HEK293 (cell line): ENCODE measurements around the gene NUMB.

ENCODE experiments used
- CTCF ChIA-PET: fragments of 350-600 bp; formaldehyde crosslinking; extraction: SDS; loops from one replicate; lab custom pipeline; 2021; ENCODE audit warnings: antibody characterized with exemption; lab: Yijun Ruan, JAX
- POLR2A ChIA-PET: fragments of 300-600 bp; formaldehyde crosslinking; extraction: SDS; loops from one replicate; lab custom pipeline; 2020; ENCODE audit warnings: antibody characterized with exemption, inconsistent platforms; lab: Yijun Ruan, JAX
- H3K27ac ChIP-seq: fragments of 200-500 bp; sonication (Bioruptor generic); 2 replicates; pipeline ENCODE4 v1.5.1; 2014; ENCODE audit warnings: low read depth, low read length, control low read depth, inconsistent platforms; ENCODE audit errors: extremely low read depth
- H3K36me3 ChIP-seq, 2 experiments: fragments of 200-500 bp in 1 of 2; sonication (Bioruptor generic) in 1 of 2; 1 replicate in 1 of 2; 2 replicates in 1 of 2; pipeline ENCODE4 v1.5.1; 2014 to 2017; ENCODE audit warnings: inconsistent platforms in 2 of 2, low read length in 2 of 2; ENCODE audit not compliant: control insufficient read depth in 2 of 2, insufficient read depth in 1 of 2
- H3K4me1 ChIP-seq: fragments of 200-500 bp; sonication (Bioruptor generic); 2 replicates; pipeline ENCODE4 v1.5.1; 2014; ENCODE audit warnings: mild to moderate bottlenecking, low read length, inconsistent platforms; ENCODE audit not compliant: control insufficient read depth, insufficient read depth
- H3K4me3 ChIP-seq: 2 replicates; pipeline ENCODE4 v1.5.1; 2011; ENCODE audit warnings: low read depth, mild to moderate bottlenecking, control low read depth, low read length, moderate library complexity
- H3K9me3 ChIP-seq: fragments of 200-500 bp; sonication (Bioruptor generic); 2 replicates; pipeline ENCODE4 v1.5.1; 2014; ENCODE audit warnings: low read depth, low read length, inconsistent platforms; ENCODE audit not compliant: control insufficient read depth, insufficient read depth
- AEBP2 ChIP-seq: fragments of 450-650 bp; formaldehyde crosslinking; IDR thresholded peaks from 2 replicates; pipeline ENCODE4 v1.5.1; 2016; ENCODE audit warnings: missing biosample characterization, missing genetic modification characterization, borderline replicate concordance
- ATF2 ChIP-seq: fragments of 450-650 bp; formaldehyde crosslinking; IDR thresholded peaks from 2 replicates; pipeline ENCODE4 v1.5.1; 2016; ENCODE audit warnings: missing biosample characterization, missing genetic modification characterization, low read depth
- FEZF1 ChIP-seq: fragments of 450-650 bp; formaldehyde crosslinking; IDR thresholded peaks from 2 replicates; pipeline ENCODE4 v1.5.1; 2016; ENCODE audit warnings: missing biosample characterization, missing genetic modification characterization
- HOXC10 ChIP-seq: sonication (generic); formaldehyde crosslinking; IDR thresholded peaks from 2 replicates; pipeline ENCODE4 v1.8.1; 2023; ENCODE audit warnings: mild to moderate bottlenecking, missing genetic modification reagents
- HOXD13 ChIP-seq: sonication (generic); formaldehyde crosslinking; IDR thresholded peaks from 2 replicates; pipeline ENCODE4 v1.8.0; 2022; ENCODE audit warnings: missing genetic modification reagents, borderline replicate concordance
- KLF1 ChIP-seq: fragments of 450-650 bp; formaldehyde crosslinking; IDR thresholded peaks from 2 replicates; pipeline ENCODE4 v1.5.1; 2016; ENCODE audit warnings: missing biosample characterization, missing genetic modification characterization
- OSR2 ChIP-seq: fragments of 450-650 bp; formaldehyde crosslinking; IDR thresholded peaks from 2 replicates; pipeline ENCODE4 v1.5.1; 2016; ENCODE audit warnings: missing biosample characterization, missing genetic modification characterization
- SALL2 ChIP-seq: fragments of 450-650 bp; formaldehyde crosslinking; IDR thresholded peaks from 2 replicates; pipeline ENCODE4 v1.5.0; 2017; ENCODE audit warnings: missing biosample characterization, mild to moderate bottlenecking, missing genetic modification characterization, borderline replicate concordance
- SCRT1 ChIP-seq: fragments of 450-650 bp; formaldehyde crosslinking; IDR thresholded peaks from 2 replicates; pipeline ENCODE4 v1.5.1; 2016; ENCODE audit warnings: missing biosample characterization, missing genetic modification characterization, borderline replicate concordance
- ZFP3 ChIP-seq: fragments of 450-650 bp; formaldehyde crosslinking; IDR thresholded peaks from 2 replicates; pipeline ENCODE4 v1.5.1; 2016; ENCODE audit warnings: low read depth, missing biosample characterization, missing genetic modification characterization
- ZNF169 ChIP-seq: fragments of 450-650 bp; formaldehyde crosslinking; IDR thresholded peaks from 2 replicates; pipeline ENCODE4 v1.5.1; 2016; ENCODE audit warnings: missing biosample characterization, missing genetic modification characterization
- ZNF211 ChIP-seq: fragments of 450-650 bp; formaldehyde crosslinking; IDR thresholded peaks from 2 replicates; pipeline ENCODE4 v1.5.1; 2016; ENCODE audit warnings: low read depth, missing biosample characterization, missing genetic modification characterization
- ZNF221 ChIP-seq: fragments of 450-650 bp; formaldehyde crosslinking; IDR thresholded peaks from 2 replicates; pipeline ENCODE4 v1.5.1; 2017; ENCODE audit warnings: missing biosample characterization, missing genetic modification characterization, borderline replicate concordance
- ZNF280C ChIP-seq: fragments of 450-650 bp; formaldehyde crosslinking; IDR thresholded peaks from 2 replicates; pipeline ENCODE4 v1.5.1; 2016; ENCODE audit warnings: missing biosample characterization, missing genetic modification characterization
- ZNF302 ChIP-seq: fragments of 450-650 bp; formaldehyde crosslinking; IDR thresholded peaks from 2 replicates; pipeline ENCODE4 v1.5.1; 2016; ENCODE audit warnings: missing biosample characterization, missing genetic modification characterization, low read depth
- ZNF433 ChIP-seq: fragments of 450-650 bp; formaldehyde crosslinking; IDR thresholded peaks from 2 replicates; pipeline ENCODE4 v1.5.1; 2016; ENCODE audit warnings: missing biosample characterization, missing genetic modification characterization, low read depth
- ZNF473 ChIP-seq: fragments of 450-650 bp; formaldehyde crosslinking; IDR thresholded peaks from 2 replicates; pipeline ENCODE4 v1.5.1; 2017; ENCODE audit warnings: missing biosample characterization, missing genetic modification characterization
- ZNF621 ChIP-seq: fragments of 450-650 bp; formaldehyde crosslinking; IDR thresholded peaks from 2 replicates; pipeline ENCODE4 v1.5.1; 2017; ENCODE audit warnings: missing biosample characterization, missing genetic modification characterization
- ZNF623 ChIP-seq: fragments of 450-650 bp; formaldehyde crosslinking; IDR thresholded peaks from 2 replicates; pipeline ENCODE4 v1.5.1; 2016; ENCODE audit warnings: missing biosample characterization, missing genetic modification characterization
- ZNF629 ChIP-seq: fragments of 450-650 bp; formaldehyde crosslinking; IDR thresholded peaks from 2 replicates; pipeline ENCODE4 v1.5.1; 2017; ENCODE audit warnings: missing biosample characterization, missing genetic modification characterization
- ZNF654 ChIP-seq: fragments of 450-650 bp; formaldehyde crosslinking; IDR thresholded peaks from 2 replicates; pipeline ENCODE4 v1.5.1; 2016; ENCODE audit warnings: low read depth, missing biosample characterization, missing genetic modification characterization
- ZNF660 ChIP-seq: fragments of 450-650 bp; IDR thresholded peaks from 2 replicates; pipeline ENCODE4 v1.5.1; 2018; ENCODE audit warnings: missing biosample characterization, mild to moderate bottlenecking, missing genetic modification characterization
- ZNF701 ChIP-seq: fragments of 450-650 bp; formaldehyde crosslinking; IDR thresholded peaks from 2 replicates; pipeline ENCODE4 v1.5.1; 2016; ENCODE audit warnings: missing biosample characterization, missing genetic modification characterization
- ZNF776 ChIP-seq: fragments of 450-650 bp; formaldehyde crosslinking; IDR thresholded peaks from 2 replicates; pipeline ENCODE4 v1.5.0; 2017; ENCODE audit warnings: missing biosample characterization, missing genetic modification characterization, borderline replicate concordance
- ZNF785 ChIP-seq: fragments of 450-650 bp; formaldehyde crosslinking; IDR thresholded peaks from 2 replicates; pipeline ENCODE4 v1.5.1; 2016; ENCODE audit warnings: missing biosample characterization, missing genetic modification characterization
- ZNF792 ChIP-seq: fragments of 450-650 bp; formaldehyde crosslinking; IDR thresholded peaks from 2 replicates; pipeline ENCODE4 v1.5.1; 2016; ENCODE audit warnings: missing biosample characterization, missing genetic modification characterization
- ZNF843 ChIP-seq: fragments of 450-650 bp; formaldehyde crosslinking; IDR thresholded peaks from 2 replicates; pipeline ENCODE4 v1.5.1; 2016; ENCODE audit warnings: missing biosample characterization, missing genetic modification characterization
- ZSCAN30 ChIP-seq: fragments of 450-650 bp; IDR thresholded peaks from 2 replicates; pipeline ENCODE4 v1.5.1; 2018; ENCODE audit warnings: missing biosample characterization, mild to moderate bottlenecking, missing genetic modification characterization, moderate library complexity

NUMB gene

GRCh38 chr14:73372529-73372928, 85.8 kb downstream of the NUMB start (continued):
- no peak for TF ChIP-seq ZNF473 (tag by site-specific recombination)
- no peak for TF ChIP-seq KLF1 (tag by site-specific recombination)
- TF ChIP-seq ZNF792 (tag by site-specific recombination): no peak
- TF ChIP-seq ZNF280C (tag by site-specific recombination): no peak

GRCh38 chr14:73370561-73370960, 87.8 kb downstream of the NUMB start:
- no peaks in the 10 kb centered on the region for H3K4me1 ChIP-seq
- H3K4me3 ChIP-seq: no peak overlapping the region
- no peak overlapping the region for H3K27ac ChIP-seq
- TF ChIP-seq AEBP2 (tag by site-specific recombination) (no peak), ZFP3 (no peak), ZNF843 (tag by site-specific recombination) (no peak), ZNF211 (tag by site-specific recombination) (no peak), HOXD13 (no peak), ZNF660 (tag by site-specific recombination) (no peak), HOXC10 (CRISPR knock-in tag) (no peak), ZNF785 (tag by site-specific recombination) (no peak), SALL2 (no peak), OSR2 (tag by site-specific recombination) (no peak), ZNF221 (tag by site-specific recombination) (no peak), ZNF433 (no peak), ZNF776 (no peak), ZNF654 (tag by site-specific recombination) (no peak)
- POLR2A ChIA-PET: interaction anchor here (0.7 kb wide), 1 partner anchor 13 kb away, joined by 7 read pairs; no protein-coding TSS in a partner anchor
- CTCF ChIA-PET: no interaction called here
- no peaks in the 10 kb centered on the region for H3K36me3 ChIP-seq
- no peaks in the 10 kb centered on the region for H3K9me3 ChIP-seq

GRCh38 chr14:73369428-73369827, 88.9 kb downstream of the NUMB start:
- no peaks in the 10 kb centered on the region; a peak in 1 of 3 replicates for H3K36me3 ChIP-seq
- H3K4me3 ChIP-seq: no peak overlapping the region
- ChIA-PET POLR2A (no interaction called here), CTCF (interaction anchor here (0.6 kb wide), 1 partner anchor 84 kb away, joined by 3 read pairs; no protein-coding TSS in a partner anchor)
- no peaks in the 10 kb centered on the region for H3K9me3 ChIP-seq
- H3K4me1 ChIP-seq: no peaks in the 10 kb centered on the region
- TF ChIP-seq ATF2 (tag by site-specific recombination) (no peak), ZNF701 (tag by site-specific recombination) (no peak), ZSCAN30 (tag by site-specific recombination) (no peak), ZNF623 (tag by site-specific recombination) (no peak), ZNF302 (tag by site-specific recombination) (no peak), SCRT1 (tag by site-specific recombination) (no peak), ZNF169 (tag by site-specific recombination) (no peak), ZNF629 (no peak), ZNF621 (tag by site-specific recombination) (no peak), FEZF1 (tag by site-specific recombination) (no peak)
- no peak overlapping the region for H3K27ac ChIP-seq
